Hepatocyte (in vitro differentiated cells): Measurements from ENCODE around the gene RB1.

ENCODE experiments used
- CTCF ChIP-seq: fragments of 200-600 bp; sonication (generic); IDR thresholded peaks from 2 replicates; pipeline ENCODE4 v1.5.1; 2016; ENCODE audit warnings: antibody characterized with exemption, mild to moderate bottlenecking; ENCODE audit not compliant: poor library complexity
- EZH2 ChIP-seq: fragments of 200-600 bp; sonication (generic); IDR thresholded peaks from 2 replicates; pipeline ENCODE4 v1.6.1; 2016; ENCODE audit warnings: antibody characterized with exemption, mild to moderate bottlenecking, borderline replicate concordance
- EZH2phosphoT487 ChIP-seq: fragments of 200-600 bp; sonication (generic); IDR thresholded peaks from one replicate; pipeline ENCODE4 v1.6.1; 2018; ENCODE audit warnings: antibody characterized with exemption, mild to moderate bottlenecking, low read depth, moderate library complexity; ENCODE audit not compliant: unreplicated experiment, severe bottlenecking

GRCh38 chr13:48296528-48296927 lies 7.0 kb upstream of the RB1 start:
- TF ChIP-seq EZH2 (no peak), CTCF (no peak), EZH2phosphoT487 (no peak)
